Measurements from ENCODE around the gene JAM3. TPM values are rescaled to one million over a fixed set of nuclear protein-coding genes. Genes with fewer than 3 reads are reported as not detected.

The JAM3 gene
- total and polyA plus RNA-seq, 10 of the 15 experiments (the other 5 are each of a cell fraction or from before 2014, with no cell fraction given), result 0.04 to 1.1 (median 0.32) TPM; not detected in 1

- intact Hi-C loops (cut with micrococcal nuclease; ENCODE audit: unreplicated experiment), result no loop called here
- RAD21 ChIA-PET (ENCODE audit: unreplicated experiment), result no interaction called here
- Histone ChIP-seq H3K4me1 (ENCODE audit: control insufficient read depth, insufficient read depth, low read length) (no peaks in the 10 kb centered on the region), H3K27me3 (replicated peaks in 1 of 2; ENCODE audit: control insufficient read depth in 2 of 2, insufficient read depth in 2 of 2, low read length in 1 of 2) (no peaks in the 10 kb centered on the region; a peak in 1 of 4 replicates), H3K79me2 (ENCODE audit: control insufficient read depth, insufficient read depth, low read length) (no peaks in the 10 kb centered on the region), H3K9me3 (replicated peaks; ENCODE audit: control insufficient read depth, insufficient read depth, low read length) (no peaks in the 10 kb centered on the region), H3K4me3 (no peak overlapping the region), H3K36me3 (ENCODE audit: control insufficient read depth in 2 of 2, insufficient read depth in 2 of 2, low read length in 1 of 2) (no peaks in the 10 kb centered on the region), H4K20me1 (ENCODE audit: control insufficient read depth, insufficient read depth) (no peaks in the 10 kb centered on the region), H3K27ac (ENCODE audit: control insufficient read depth, insufficient read depth) (no peak overlapping the region), H3K9ac (ENCODE audit: control insufficient read depth, insufficient read depth, low read length) (no peak overlapping the region), H2AFZ (ENCODE audit: control insufficient read depth, low read depth, low read length) (no peak overlapping the region), H3K4me2 (ENCODE audit: control insufficient read depth, insufficient read depth) (no peak overlapping the region)
- in situ Hi-C loops (cut with MboI), result no loop called here
- SMC1A ChIA-PET (ENCODE audit: uncharacterized antibody, unreplicated experiment), result no interaction called here
- no TSS peak for BruUV-seq (replicated peaks)
- 14% methylated on average over 36 of the region's 54 CpGs for WGBS (ENCODE audit: insufficient coverage, insufficient replicate concordance, low lambda C conversion rate, missing lambda C conversion rate)
- FAIRE-seq (no peak), ATAC-seq (no peak), DNase-seq (ENCODE audit: low read depth, low spot score) (no peak)
- CTCF ChIA-PET, result no interaction called here
- POLR2A ChIA-PET, result no interaction called here
- TF ChIP-seq HCFC1 (IDR thresholded peaks at IDR 0.05; ENCODE audit: low read length), result no peak
- TF ChIP-seq ZSCAN29 (IDR thresholded peaks at IDR 0.05), result no peak
- TF ChIP-seq, protein P1, sequence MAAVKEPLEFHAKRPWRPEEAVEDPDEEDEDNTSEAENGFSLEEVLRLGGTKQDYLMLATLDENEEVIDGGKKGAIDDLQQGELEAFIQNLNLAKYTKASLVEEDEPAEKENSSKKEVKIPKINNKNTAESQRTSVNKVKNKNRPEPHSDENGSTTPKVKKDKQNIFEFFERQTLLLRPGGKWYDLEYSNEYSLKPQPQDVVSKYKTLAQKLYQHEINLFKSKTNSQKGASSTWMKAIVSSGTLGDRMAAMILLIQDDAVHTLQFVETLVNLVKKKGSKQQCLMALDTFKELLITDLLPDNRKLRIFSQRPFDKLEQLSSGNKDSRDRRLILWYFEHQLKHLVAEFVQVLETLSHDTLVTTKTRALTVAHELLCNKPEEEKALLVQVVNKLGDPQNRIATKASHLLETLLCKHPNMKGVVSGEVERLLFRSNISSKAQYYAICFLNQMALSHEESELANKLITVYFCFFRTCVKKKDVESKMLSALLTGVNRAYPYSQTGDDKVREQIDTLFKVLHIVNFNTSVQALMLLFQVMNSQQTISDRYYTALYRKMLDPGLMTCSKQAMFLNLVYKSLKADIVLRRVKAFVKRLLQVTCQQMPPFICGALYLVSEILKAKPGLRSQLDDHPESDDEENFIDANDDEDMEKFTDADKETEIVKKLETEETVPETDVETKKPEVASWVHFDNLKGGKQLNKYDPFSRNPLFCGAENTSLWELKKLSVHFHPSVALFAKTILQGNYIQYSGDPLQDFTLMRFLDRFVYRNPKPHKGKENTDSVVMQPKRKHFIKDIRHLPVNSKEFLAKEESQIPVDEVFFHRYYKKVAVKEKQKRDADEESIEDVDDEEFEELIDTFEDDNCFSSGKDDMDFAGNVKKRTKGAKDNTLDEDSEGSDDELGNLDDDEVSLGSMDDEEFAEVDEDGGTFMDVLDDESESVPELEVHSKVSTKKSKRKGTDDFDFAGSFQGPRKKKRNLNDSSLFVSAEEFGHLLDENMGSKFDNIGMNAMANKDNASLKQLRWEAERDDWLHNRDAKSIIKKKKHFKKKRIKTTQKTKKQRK (IDR thresholded peaks at IDR 0.05; ENCODE audit: low read depth, low read length), result no peak
- no peak for TF ChIP-seq TCF12 (IDR thresholded peaks at IDR 0.05; ENCODE audit: low read depth, low read length)
- no peak for TF ChIP-seq E4F1 (IDR thresholded peaks at IDR 0.05; ENCODE audit: borderline replicate concordance, partially characterized antibody)
- no peak for TF ChIP-seq EED (IDR thresholded peaks at IDR 0.05; ENCODE audit: low read depth)
- TF ChIP-seq ESRRA (IDR thresholded peaks at IDR 0.05; ENCODE audit: low read length), result no peak
- no peak for TF ChIP-seq PAX8 (IDR thresholded peaks at IDR 0.05)
- TF ChIP-seq RUNX3 (IDR thresholded peaks at IDR 0.05; ENCODE audit: low read length), result no peak
- no peak for TF ChIP-seq SP1 (IDR thresholded peaks at IDR 0.05; ENCODE audit: low read depth, low read length)
Observed at GRCh38 chr11:134124660-134125451, 56.0 kb downstream of the JAM3 start.

Measured in GM12878 (cell line).